Peyer's patch (tissue), 4 donors: ENCODE results near the gene GRAMD4.
A peak's percentile ranks its signal among the peaks of the same experiment; 100 is the strongest.

ENCODE experiments used
- CTCF ChIP-seq, 6 experiments: fragments of 450-650 bp in 4 of 6; fragments of 200-600 bp in 2 of 6; sonication (generic) in 1 of 6; IDR thresholded peaks; one replicate each; pipeline ENCODE4 v1.5.1; 2017 to 2019; ENCODE audit warnings: antibody characterized with exemption in 6 of 6, mild to moderate bottlenecking in 3 of 6, moderate library complexity in 1 of 6
- POLR2A ChIP-seq, 2 donors: fragments of 450-650 bp; IDR thresholded peaks; one replicate each; pipeline ENCODE4 v1.5.1; 2017; ENCODE audit warnings: antibody characterized with exemption in 2 of 2, mild to moderate bottlenecking in 2 of 2, moderate library complexity in 2 of 2

GRCh38 chr22:46575911-46576555 lies 44.2 kb upstream of the GRAMD4 start:
- TF ChIP-seq CTCF (IDR thresholded peaks at IDR 0.05): no peak
- TF ChIP-seq POLR2A (IDR thresholded peaks at IDR 0.05): peak in 1 of 2 donors; percentile 47
